Stimulated activated CD4-positive, alpha-beta T cell treated with anti-CD3 and anti-CD28 coated beads, Interleukin-4, amount 100 ng/mL, for 24 hours (primary cell): Measurements from ENCODE around the gene CTNNA2.

Source experiments
- DNase-seq: peaks from one replicate; pipeline ENCODE4 v3.0.0-alpha.2; 2020

CTNNA2 gene

GRCh38 chr2:79714283-79714682 lies 201.4 kb downstream of the CTNNA2 start:
- no peak for DNase-seq

- no peak for DNase-seq
Observed at GRCh38 chr2:79715338-79715737, 202.5 kb downstream of the CTNNA2 start.

- DNase-seq: no peak
Observed at GRCh38 chr2:79716266-79716665, 203.4 kb downstream of the CTNNA2 start.

- no peak for DNase-seq
Observed at GRCh38 chr2:79717364-79718007, 204.6 kb downstream of the CTNNA2 start.

GRCh38 chr2:79721061-79721460 lies 208.2 kb downstream of the CTNNA2 start:
- DNase-seq: no peak

GRCh38 chr2:79721966-79722365 lies 209.1 kb downstream of the CTNNA2 start:
- no peak for DNase-seq

GRCh38 chr2:79723830-79724229 lies 211.0 kb downstream of the CTNNA2 start:
- no peak for DNase-seq

GRCh38 chr2:79729532-79729931 lies 216.7 kb downstream of the CTNNA2 start:
- no peak for DNase-seq

GRCh38 chr2:79734518-79734917 lies 221.7 kb downstream of the CTNNA2 start:
- DNase-seq: no peak

GRCh38 chr2:79740879-79741443 lies 228.1 kb downstream of the CTNNA2 start:
- no peak for DNase-seq

- DNase-seq: no peak
Observed at GRCh38 chr2:79750321-79750720, 237.5 kb downstream of the CTNNA2 start.

GRCh38 chr2:79757526-79757925 lies 244.7 kb downstream of the CTNNA2 start:
- no peak for DNase-seq

- no peak for DNase-seq
Observed at GRCh38 chr2:79758042-79758441, 245.2 kb downstream of the CTNNA2 start.

- no peak for DNase-seq
Observed at GRCh38 chr2:79758749-79759282, 246.0 kb downstream of the CTNNA2 start.

GRCh38 chr2:79770926-79771325 lies 258.1 kb downstream of the CTNNA2 start:
- DNase-seq: no peak

GRCh38 chr2:79771493-79771892 lies 258.6 kb downstream of the CTNNA2 start:
- DNase-seq: no peak

GRCh38 chr2:79774016-79774415 lies 261.2 kb downstream of the CTNNA2 start:
- DNase-seq: no peak

GRCh38 chr2:79776461-79776860 lies 263.6 kb downstream of the CTNNA2 start:
- no peak for DNase-seq

- no peak for DNase-seq
Observed at GRCh38 chr2:79780781-79781180, 267.9 kb downstream of the CTNNA2 start.

- DNase-seq: no peak
Observed at GRCh38 chr2:79782576-79783452, 270.0 kb downstream of the CTNNA2 start.

GRCh38 chr2:79788952-79789651 lies 276.3 kb downstream of the CTNNA2 start:
- no peak for DNase-seq

GRCh38 chr2:79789811-79790210 lies 277.0 kb downstream of the CTNNA2 start:
- DNase-seq: no peak

- DNase-seq: no peak
Observed at GRCh38 chr2:79792090-79792489, 279.2 kb downstream of the CTNNA2 start.
